Heart left ventricle (tissue), 16 donors: ENCODE results near the gene LSP1. TPM values are rescaled to one million over a fixed set of nuclear protein-coding genes. Genes with fewer than 3 reads are reported as not detected.

Experiments used
- ATAC-seq, 4 donors: fragments of 200-7000 bp; cut with Tn5 transposase; one replicate each; pipeline ENCODE4 v1.9.1; 2020 to 2022; ENCODE audit warnings: moderate library complexity in 4 of 4, mild to moderate bottlenecking in 3 of 4, moderate number of reproducible peaks in 1 of 4
- DNase-seq, 5 donors: peaks; one replicate each; pipeline ENCODE4 v3.0.0-alpha.2; 2020
- H3K27ac ChIP-seq, 12 donors: fragments of 200-600 bp; sonication (generic) in 4 of 12; one replicate each; pipeline versions ENCODE4 v1.5.0 to v1.8.0; 2016 to 2022; ENCODE audit warnings: mild to moderate bottlenecking in 2 of 12
- H3K27me3 ChIP-seq, 9 donors: fragments of 200-600 bp; sonication (generic) in 2 of 9; one replicate each; pipeline versions ENCODE4 v1.5.1 to v1.8.0; 2016 to 2022; ENCODE audit warnings: mild to moderate bottlenecking in 3 of 9
- H3K36me3 ChIP-seq, 9 donors: fragments of 200-600 bp; sonication (generic) in 2 of 9; one replicate each; pipeline versions ENCODE4 v1.5.0 to v1.8.0; 2018 to 2022; ENCODE audit warnings: mild to moderate bottlenecking in 2 of 9
- H3K4me1 ChIP-seq, 12 donors: fragments of 200-600 bp; sonication (generic) in 4 of 12; one replicate each; pipeline versions ENCODE4 v1.5.0 to v1.8.0; 2016 to 2022; ENCODE audit warnings: mild to moderate bottlenecking in 3 of 12
- H3K4me3 ChIP-seq, 12 donors: fragments of 200-600 bp; sonication (generic) in 4 of 12; one replicate each; pipeline versions ENCODE4 v1.5.0 to v1.8.0; 2017 to 2022; ENCODE audit warnings: mild to moderate bottlenecking in 9 of 12, moderate library complexity in 4 of 12
- H3K9me3 ChIP-seq, 12 donors: fragments of 200-600 bp; sonication (generic) in 4 of 12; one replicate each; pipeline versions ENCODE4 v1.5.0 to v1.8.0; 2016 to 2022; ENCODE audit warnings: mild to moderate bottlenecking in 1 of 12
- POLR2A ChIP-seq, 2 donors: fragments of 450-650 bp; IDR thresholded peaks; one replicate each; pipeline ENCODE4 v1.6.1; 2017; ENCODE audit warnings: antibody characterized with exemption in 2 of 2, mild to moderate bottlenecking in 2 of 2, moderate library complexity in 2 of 2
- WGBS, 4 donors: extraction: QIAGEN DNeasy Blood & Tissue Kit in 2 of 4; methylation state at CpG; one replicate each; pipeline versions ENCODE4 v1.1.5 to v1.1.7; 2013 to 2018; 5-methylcytosine and 5-hydroxymethylcytosine counted together
- intact Hi-C, 10 donors: fragments of 100-400 bp; cut with DNase I; formaldehyde crosslinking; loops; one replicate each; pipeline versions ENCODE4 v1.11.1 to v1.14.2; 2022
- polyA plus RNA-seq, 2 donors: library from polyadenylated mRNA; stranded (reverse); fragments of 200-250 nt; gene quantifications; one replicate each; pipeline ENCODE4 v1.2.3, GENCODE V29; 2013
- total RNA-seq, 9 donors: library from RNA; depleted of rRNA in 2 of 9; stranded (reverse); fragments of >200 nt in 2 of 9; fragmentation: NEBNext Ultra II Directional in 3 of 9; extraction: Animal tissue kit (Norgen Biotek cat#: 25700) in 3 of 9; gene quantifications; one replicate each; pipeline versions ENCODE4 v1.1.0 to v1.2.4, GENCODE V29; 2016 to 2023
- TF ChIP-seq, protein P1 (sequence below), 12 donors: fragments of 200-600 bp; sonication (generic) in 4 of 12; IDR thresholded peaks; one replicate each; pipeline versions ENCODE4 v1.5.0 to v1.8.0; 2018 to 2022; ENCODE audit warnings: antibody characterized with exemption in 12 of 12, mild to moderate bottlenecking in 5 of 12
- donor health status: ischemic (EF 13 %, LVEDD 7.1; RV severe dilation, severe dysfunction).
- donor health status: healthy with polysubstance abuse.
- donor health status: DM: no; HTN: yes; CAD: no.
- donor health status: DM: no; HTN: no; CAD: no.
- donor health status: ischemic (EF 25% LVEDD 6.9; RV normal size, moderate dysfunction).
- donor health status: ischemic (EF 25% LVEDD 5.7; RV mildly dilated, moderate dysfunction).
- donor health status: healthy.
- donor health status: DM: yes; HTN: yes; CAD: no.
- donor health status: ischemic (EF 35%, LVEDD 5.7; RV mildly dilated, moderate dysfunction).
- donor health status: nonischemic (EF 11% LVEDD 7.7; RV severe dilation, severe dysfunction).
- donor health status: DM: yes; HTN: yes; CAD: no.
- donor health status: PGD.
- donor health status: ischemic (EF 29% LVEDD 5.4; RV normal size, mild dysfunction).
- donor health status: nonischemic (EF 23%, LVEDD 6.1; RV moderate dilation, normal function).

LSP1 gene
- total and polyA plus RNA-seq, 11 donors: 10.0 to 86.8 (median 16.4) TPM

DNA sequence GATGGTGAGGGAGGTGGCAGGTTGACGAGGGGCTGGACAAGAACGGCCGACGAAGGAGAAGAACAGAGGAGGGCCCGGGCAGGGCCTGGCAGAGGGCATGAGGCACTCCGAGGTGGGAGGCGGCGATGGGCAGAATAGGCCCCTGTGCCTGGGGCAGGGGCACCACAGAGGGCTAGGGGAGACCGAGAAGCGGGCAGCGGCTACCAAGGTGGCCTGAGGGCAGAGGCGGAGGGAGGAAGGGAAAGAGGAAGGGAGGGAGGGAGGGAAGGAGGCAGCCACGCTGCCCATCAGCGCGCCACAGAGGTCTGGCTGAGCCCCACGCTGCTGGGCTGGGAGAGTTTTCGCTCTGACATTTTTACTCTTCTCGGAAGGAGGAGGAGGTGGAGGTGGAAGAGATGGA lies 11.3 kb downstream of the LSP1 start:
- WGBS, 4 donors: 48 to 69% (median 57%) methylated on average over 18 of the region's 18 CpGs
- H3K4me1 ChIP-seq: peaks cover 11 to 52% (median 23%) of the 10 kb centered on the region in 12 donors
- ATAC-seq (peak in 3 of 4 donors; percentile 2 to 6 (median 6)), DNase-seq (peak in 1 of 5 donors; percentile 70)
- H3K9me3 ChIP-seq: no peaks in the 10 kb centered on the region
- H3K36me3 ChIP-seq: peaks cover 0 to 4% (median 0%) of the 10 kb centered on the region in 9 donors
- peak overlapping the region; percentile 66 to 94 (median 86) for H3K27ac ChIP-seq
- peak overlapping the region in 11 of 12 donors; percentile 13 to 70 (median 52) for H3K4me3 ChIP-seq
- intact Hi-C loops: no loop called here
- TF ChIP-seq, protein P1, sequence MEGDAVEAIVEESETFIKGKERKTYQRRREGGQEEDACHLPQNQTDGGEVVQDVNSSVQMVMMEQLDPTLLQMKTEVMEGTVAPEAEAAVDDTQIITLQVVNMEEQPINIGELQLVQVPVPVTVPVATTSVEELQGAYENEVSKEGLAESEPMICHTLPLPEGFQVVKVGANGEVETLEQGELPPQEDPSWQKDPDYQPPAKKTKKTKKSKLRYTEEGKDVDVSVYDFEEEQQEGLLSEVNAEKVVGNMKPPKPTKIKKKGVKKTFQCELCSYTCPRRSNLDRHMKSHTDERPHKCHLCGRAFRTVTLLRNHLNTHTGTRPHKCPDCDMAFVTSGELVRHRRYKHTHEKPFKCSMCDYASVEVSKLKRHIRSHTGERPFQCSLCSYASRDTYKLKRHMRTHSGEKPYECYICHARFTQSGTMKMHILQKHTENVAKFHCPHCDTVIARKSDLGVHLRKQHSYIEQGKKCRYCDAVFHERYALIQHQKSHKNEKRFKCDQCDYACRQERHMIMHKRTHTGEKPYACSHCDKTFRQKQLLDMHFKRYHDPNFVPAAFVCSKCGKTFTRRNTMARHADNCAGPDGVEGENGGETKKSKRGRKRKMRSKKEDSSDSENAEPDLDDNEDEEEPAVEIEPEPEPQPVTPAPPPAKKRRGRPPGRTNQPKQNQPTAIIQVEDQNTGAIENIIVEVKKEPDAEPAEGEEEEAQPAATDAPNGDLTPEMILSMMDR (IDR thresholded peaks at IDR 0.05): no peak
- TF ChIP-seq POLR2A (IDR thresholded peaks at IDR 0.05): no peak
- H3K27me3 ChIP-seq: no peaks in the 10 kb centered on the region

DNA sequence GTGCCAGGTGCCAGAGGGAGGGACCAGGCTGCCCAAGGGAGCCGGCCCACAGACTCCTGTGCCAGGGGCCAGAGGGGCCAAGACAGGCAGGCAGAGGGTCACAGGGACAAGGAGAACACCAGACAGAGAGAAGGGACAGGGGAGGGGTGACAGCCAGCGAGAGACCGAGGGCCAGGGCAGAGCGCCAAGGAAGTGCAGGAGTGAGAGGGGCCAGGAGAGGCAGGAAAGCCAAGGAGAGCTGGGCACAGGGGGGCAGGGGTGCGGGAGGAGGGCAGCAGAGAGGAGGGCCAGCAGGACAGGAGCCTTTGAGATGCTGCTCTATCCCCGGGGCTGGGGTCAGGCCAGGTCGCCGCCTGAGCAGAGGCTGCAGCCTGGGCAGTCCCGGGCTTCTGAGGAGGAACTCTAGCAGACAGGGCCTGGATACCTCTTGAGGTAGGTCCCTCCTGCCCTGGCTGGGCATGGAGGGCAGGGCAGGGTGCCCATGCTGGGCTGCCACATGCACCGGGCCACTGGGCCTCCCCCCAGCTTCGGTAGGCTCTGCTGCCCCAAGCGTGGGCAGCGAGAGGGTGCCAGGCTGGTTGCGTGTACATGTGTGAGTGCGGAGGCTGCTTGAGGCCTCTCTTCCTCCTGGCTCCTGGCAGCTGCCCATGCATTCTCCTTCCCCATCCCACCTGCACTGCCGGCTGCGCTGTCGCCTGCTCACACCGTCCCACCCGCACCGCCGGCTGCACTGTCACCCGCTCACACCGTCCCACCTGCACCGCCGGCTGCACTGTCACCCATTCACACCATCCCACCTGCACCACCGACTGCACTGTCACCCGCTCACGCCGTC lies 12.2 kb downstream of the LSP1 start:
- H3K9me3 ChIP-seq: no peaks in the 10 kb centered on the region
- H3K36me3 ChIP-seq: peaks cover 0 to 4% (median 0%) of the 10 kb centered on the region in 9 donors
- ATAC-seq (peak in 2 of 4 donors; percentile 3 to 5), DNase-seq (peak in 3 of 5 donors; percentile 38 to 65 (median 65))
- peak overlapping the region; percentile 66 to 94 (median 86) for H3K27ac ChIP-seq
- no peaks in the 10 kb centered on the region for H3K27me3 ChIP-seq
- H3K4me3 ChIP-seq: peak overlapping the region in 11 of 12 donors; percentile 13 to 70 (median 52)
- WGBS, 4 donors: 72 to 78% (median 75%) methylated on average over 25 to 30 of the region's 30 CpGs
- TF ChIP-seq POLR2A (IDR thresholded peaks at IDR 0.05): no peak
- TF ChIP-seq, protein P1 (IDR thresholded peaks at IDR 0.05): no peak
- intact Hi-C loops: no loop called here
- H3K4me1 ChIP-seq: peaks cover 11 to 57% (median 24%) of the 10 kb centered on the region in 12 donors

DNA sequence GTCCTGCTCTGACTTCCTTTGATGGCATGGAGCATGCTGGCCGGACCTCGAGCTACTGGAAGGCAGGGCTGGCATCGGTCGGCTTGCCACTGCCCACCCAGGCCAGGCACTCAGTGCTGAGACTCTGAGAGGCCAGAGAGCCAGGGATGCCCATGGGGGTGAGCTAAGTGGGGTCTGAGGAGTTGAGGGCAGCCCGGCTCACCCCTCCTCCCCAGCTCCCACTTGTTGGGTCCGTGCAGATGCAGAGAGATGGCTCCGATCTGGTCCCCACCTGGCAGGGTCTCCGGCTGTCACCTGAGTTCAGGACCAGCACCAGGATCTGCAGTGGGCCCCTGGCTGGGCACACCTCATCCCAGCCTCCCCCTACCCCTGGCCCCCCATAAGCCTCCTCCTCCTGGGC lies 13.3 kb downstream of the LSP1 start:
- peak overlapping the region in 6 of 12 donors; percentile 52 to 70 (median 58) for H3K4me3 ChIP-seq
- H3K4me1 ChIP-seq: peaks cover 11 to 69% (median 25%) of the 10 kb centered on the region in 12 donors
- intact Hi-C loops: no loop called here
- peaks cover 0 to 4% (median 0%) of the 10 kb centered on the region in 9 donors for H3K36me3 ChIP-seq
- H3K27ac ChIP-seq: peak overlapping the region in 7 of 12 donors; percentile 1 to 93 (median 54)
- WGBS, 4 donors: 82 to 94% (median 85%) methylated on average over 2 to 8 of the region's 8 CpGs
- H3K27me3 ChIP-seq: peaks cover 0 to 9% (median 0%) of the 10 kb centered on the region in 9 donors
- TF ChIP-seq, protein P1 (IDR thresholded peaks at IDR 0.05): no peak
- TF ChIP-seq POLR2A (IDR thresholded peaks at IDR 0.05): no peak
- DNase-seq (peak in 2 of 5 donors; percentile 19 to 44), ATAC-seq (no peak)
- no peaks in the 10 kb centered on the region for H3K9me3 ChIP-seq

DNA sequence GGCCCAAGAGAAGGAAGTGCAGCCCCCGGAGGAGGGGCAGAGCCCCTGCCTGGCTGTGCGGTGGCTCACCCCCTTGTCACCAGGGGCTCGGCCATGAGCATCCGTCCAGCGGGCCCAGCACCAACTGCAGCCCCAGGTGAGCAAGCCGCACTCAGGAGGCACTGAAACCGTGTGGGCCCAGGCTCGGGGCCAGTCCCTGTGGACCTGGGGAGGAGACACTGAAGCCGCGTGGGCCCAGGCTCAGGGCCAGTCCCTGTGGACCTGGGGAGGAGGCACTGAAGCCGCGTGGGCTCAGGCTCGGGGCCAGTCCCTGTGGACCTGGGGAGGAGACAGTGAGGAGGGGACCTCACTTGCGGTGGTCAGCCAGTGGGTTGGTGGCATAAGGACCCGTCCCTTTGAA lies 13.9 kb downstream of the LSP1 start:
- ATAC-seq: no peak
- H3K4me1 ChIP-seq: peaks cover 11 to 69% (median 25%) of the 10 kb centered on the region in 12 donors

More for the DNA sequence above, 13.9 kb downstream of the LSP1 start:
- H3K9me3 ChIP-seq: no peaks in the 10 kb centered on the region
- peak overlapping the region in 7 of 12 donors; percentile 1 to 93 (median 54) for H3K27ac ChIP-seq
- peak in 3 of 5 donors; percentile 24 to 61 (median 26) for DNase-seq
- H3K4me3 ChIP-seq: peak overlapping the region in 6 of 12 donors; percentile 52 to 70 (median 58)
- peaks cover 0 to 10% (median 0%) of the 10 kb centered on the region in 9 donors for H3K27me3 ChIP-seq
- no peak for TF ChIP-seq POLR2A (IDR thresholded peaks at IDR 0.05)
- TF ChIP-seq, protein P1 (IDR thresholded peaks at IDR 0.05): no peak
- H3K36me3 ChIP-seq: peaks cover 0 to 4% (median 0%) of the 10 kb centered on the region in 9 donors
- intact Hi-C loops: no loop called here
- 56 to 95% (median 72%) methylated on average over 4 to 15 of the region's 15 CpGs for WGBS, 4 donors
